ENCODE results near the gene USP54.

- TF ChIP-seq CTCF (IDR thresholded peaks at IDR 0.05) (no peak), POLR2A (IDR thresholded peaks at IDR 0.05) (no peak)
Measured at GRCh38 chr10:73501651-73502050, 89.5 kb downstream of the USP54 start.

Measured in lower leg skin (tissue), 3 donors.